B cell (primary cell): Measurements from ENCODE around the gene SLC39A11. TPM values are rescaled to one million over a fixed set of nuclear protein-coding genes. Genes with fewer than 3 reads are reported as not detected.

Source experiments
- ATAC-seq: fragments of 200-7000 bp; cut with Tn5 transposase; one replicate; pipeline ENCODE4 v1.10.0; 2021; ENCODE audit warnings: low read depth, mild to moderate bottlenecking, moderate number of reproducible peaks, moderate library complexity
- CTCF ChIA-PET: fragments of 350-600 bp; sonication (Branson Sonifier 250); formaldehyde crosslinking; loops from one replicate; lab custom pipeline; 2021; ENCODE audit warnings: antibody characterized with exemption, inconsistent platforms; lab: Charles Lee
- POLR2A ChIA-PET: fragments of 350-600 bp; sonication (Branson Sonifier 250); formaldehyde crosslinking; loops from one replicate; lab custom pipeline; 2021; ENCODE audit warnings: antibody characterized with exemption; lab: Charles Lee
- DNase-seq: peaks from one replicate; pipeline ENCODE4 v3.0.0; 2013
- H2AFZ ChIP-seq: 2 replicates; pipeline ENCODE4 v1.6.1; 2012; ENCODE audit warnings: mild to moderate bottlenecking, low read depth, low read length; ENCODE audit not compliant: insufficient read depth, poor library complexity, severe bottlenecking
- H3K27ac ChIP-seq, 2 donors: 1 replicate in 1 of 2; 2 replicates in 1 of 2; pipeline ENCODE4 v1.5.1; 2012 to 2013; ENCODE audit warnings: low read length in 2 of 2, mild to moderate bottlenecking in 2 of 2, moderate library complexity in 1 of 2
- H3K27me3 ChIP-seq, 4 experiments: fragments of 200-600 bp in 1 of 4; sonication (generic) in 1 of 4; replicated peaks in 1 of 4; 1 replicate in 2 of 4; 2 replicates in 2 of 4; pipeline versions ENCODE4 v1.6.1 to v1.7.0; 2013 to 2016; ENCODE audit warnings: low read length in 3 of 4, mild to moderate bottlenecking in 2 of 4, mixed read lengths in 1 of 4, moderate library complexity in 1 of 4; ENCODE audit not compliant: insufficient read depth in 4 of 4, control insufficient read depth in 3 of 4; ENCODE audit errors: control extremely low read depth in 1 of 4
- H3K36me3 ChIP-seq, 2 experiments: replicated peaks in 1 of 2; 1 replicate in 1 of 2; 2 replicates in 1 of 2; pipeline versions ENCODE4 v1.6.1 to v1.7.1; 2013; ENCODE audit warnings: low read length in 1 of 2; ENCODE audit not compliant: insufficient read depth in 2 of 2, control insufficient read depth in 1 of 2; ENCODE audit errors: control extremely low read depth in 1 of 2, extremely low read depth in 1 of 2
- H3K4me1 ChIP-seq, 2 donors: fragments of 200-600 bp in 1 of 2; sonication (generic) in 1 of 2; 1 replicate in 1 of 2; 2 replicates in 1 of 2; pipeline versions ENCODE4 v1.5.1 to v1.6.1; 2013 to 2017; ENCODE audit warnings: low read length in 2 of 2; ENCODE audit not compliant: control insufficient read depth in 2 of 2, insufficient read depth in 2 of 2
- H3K4me2 ChIP-seq: replicated peaks from 2 replicates; pipeline ENCODE3; 2012; ENCODE audit warnings: mild to moderate bottlenecking, low read depth, low read length; ENCODE audit not compliant: poor library complexity, severe bottlenecking
- H3K4me3 ChIP-seq, 5 experiments: fragments of 200-600 bp in 1 of 5; sonication (generic) in 1 of 5; 1 replicate in 3 of 5; 2 replicates in 2 of 5; pipeline versions ENCODE4 v1.5.1 to v1.7.0; 2011 to 2016; ENCODE audit warnings: low read length in 4 of 5, mild to moderate bottlenecking in 4 of 5, low read depth in 2 of 5, control low read depth in 1 of 5, moderate library complexity in 1 of 5; ENCODE audit not compliant: insufficient read depth in 1 of 5; ENCODE audit errors: control extremely low read depth in 1 of 5, extremely low read depth in 1 of 5
- H3K79me2 ChIP-seq: fragments of 200-600 bp; sonication (generic); one replicate; pipeline ENCODE4 v1.6.0; 2016; ENCODE audit warnings: low read length; ENCODE audit not compliant: control insufficient read depth, insufficient read depth
- H3K9ac ChIP-seq: fragments of 200-600 bp; sonication (generic); 2 replicates; pipeline ENCODE4 v1.6.1; 2017; ENCODE audit warnings: mild to moderate bottlenecking, low read length, moderate library complexity
- H3K9me3 ChIP-seq, 3 donors: one replicate each; pipeline versions ENCODE4 v1.6.1 to v1.7.1; 2013; ENCODE audit warnings: low read length in 2 of 3; ENCODE audit not compliant: control insufficient read depth in 2 of 3, insufficient read depth in 1 of 3; ENCODE audit errors: control extremely low read depth in 1 of 3
- H4K20me1 ChIP-seq: 2 replicates; pipeline ENCODE4 v1.6.0; 2012; ENCODE audit warnings: mild to moderate bottlenecking, low read length; ENCODE audit not compliant: insufficient read depth, control insufficient read depth, poor library complexity, severe bottlenecking
- H3K27ac Mint-ChIP-seq: one replicate; pipeline ENCODE4 v1.8.0; 2021; ENCODE audit warnings: mixed read lengths
- H3K27me3 Mint-ChIP-seq: one replicate; pipeline ENCODE4 v1.8.0; 2021; ENCODE audit warnings: mixed read lengths
- H3K4me1 Mint-ChIP-seq: one replicate; pipeline ENCODE4 v1.8.0; 2021; ENCODE audit warnings: mixed read lengths
- H3K4me3 Mint-ChIP-seq: one replicate; pipeline ENCODE4 v1.8.0; 2021; ENCODE audit warnings: mixed read lengths
- H3K9me3 Mint-ChIP-seq: one replicate; pipeline ENCODE4 v1.8.0; 2022; ENCODE audit warnings: mixed read lengths; ENCODE audit not compliant: insufficient read depth
- EZH2 ChIP-seq: IDR thresholded peaks from 2 replicates; pipeline ENCODE4 v1.6.1; 2012; ENCODE audit warnings: borderline replicate concordance, low read depth, mild to moderate bottlenecking, moderate library complexity, low read length; ENCODE audit not compliant: insufficient read depth, poor library complexity, severe bottlenecking
- WGBS: methylation state at CpG from one replicate; pipeline ENCODE4 v1.1.5; 2013; ENCODE audit warnings: missing lambda C conversion rate; ENCODE audit not compliant: insufficient coverage; 5-methylcytosine and 5-hydroxymethylcytosine counted together
- intact Hi-C: fragments of 100-400 bp; cut with micrococcal nuclease; formaldehyde crosslinking; loops from one replicate; pipeline ENCODE4 v1.10.0; 2022
- polyA plus RNA-seq: library from polyadenylated mRNA; depleted of rRNA; stranded (reverse); fragments of >200 nt; gene quantifications from 2 replicates; pipeline ENCODE4 v1.2.3, GENCODE V29; 2012
- total RNA-seq, 2 donors: library from RNA; stranded (reverse); fragments of 120-200 nt in 1 of 2; gene quantifications; 1 replicate in 1 of 2; 2 replicates in 1 of 2; pipeline versions ENCODE4 v1.2.3 to v1.2.4, GENCODE V29; 2013 to 2022
- TF ChIP-seq, protein P1 (sequence below): fragments of 200-600 bp; IDR thresholded peaks from one replicate; pipeline ENCODE4 v1.8.0; 2022; ENCODE audit warnings: antibody characterized with exemption, mild to moderate bottlenecking

The SLC39A11 gene
- total and polyA plus RNA-seq, 2 donors (not counting 1 experiment from before 2014, with no cell fraction given), result 6.9 to 39.6 TPM

DNA sequence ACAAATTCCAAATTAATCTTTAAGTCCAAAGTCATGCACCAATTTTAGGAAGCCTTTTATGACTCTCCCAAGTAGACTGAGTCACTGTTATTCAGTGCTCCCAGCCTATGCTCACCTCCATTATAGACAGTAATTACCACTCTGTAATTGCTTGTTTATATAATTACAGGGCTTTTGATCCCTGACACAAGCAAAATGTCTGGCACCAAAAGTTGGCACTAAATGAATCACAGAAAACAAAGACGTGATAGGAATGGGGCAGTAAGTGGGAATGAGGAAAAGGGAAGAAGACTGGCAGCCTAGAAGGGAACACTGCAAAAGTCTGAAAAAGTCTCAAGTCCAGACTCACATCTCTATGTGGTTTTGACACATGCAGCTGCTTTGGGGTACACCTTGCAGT is 94.1 kb downstream of the SLC39A11 start:
- no peaks in the 10 kb centered on the region for H3K27me3 ChIP-seq
- H3K79me2 ChIP-seq, result no peaks in the 10 kb centered on the region
- H3K4me1 ChIP-seq, result no peaks in the 10 kb centered on the region
- no peaks in the 10 kb centered on the region for H4K20me1 ChIP-seq
- H3K4me1 Mint-ChIP-seq, result no peaks in the 10 kb centered on the region
- intact Hi-C loops, result no loop called here
- no peaks in the 10 kb centered on the region for H3K9me3 Mint-ChIP-seq
- H3K4me2 ChIP-seq, result no peak overlapping the region
- no peak overlapping the region for H2AFZ ChIP-seq
- DNase-seq (no peak), ATAC-seq (no peak)
- whole genome bisulfite sequencing, result 80% methylated on average over 1 of the region's 1 CpG
- TF ChIP-seq EZH2, result no peak
- TF ChIP-seq, protein P1, sequence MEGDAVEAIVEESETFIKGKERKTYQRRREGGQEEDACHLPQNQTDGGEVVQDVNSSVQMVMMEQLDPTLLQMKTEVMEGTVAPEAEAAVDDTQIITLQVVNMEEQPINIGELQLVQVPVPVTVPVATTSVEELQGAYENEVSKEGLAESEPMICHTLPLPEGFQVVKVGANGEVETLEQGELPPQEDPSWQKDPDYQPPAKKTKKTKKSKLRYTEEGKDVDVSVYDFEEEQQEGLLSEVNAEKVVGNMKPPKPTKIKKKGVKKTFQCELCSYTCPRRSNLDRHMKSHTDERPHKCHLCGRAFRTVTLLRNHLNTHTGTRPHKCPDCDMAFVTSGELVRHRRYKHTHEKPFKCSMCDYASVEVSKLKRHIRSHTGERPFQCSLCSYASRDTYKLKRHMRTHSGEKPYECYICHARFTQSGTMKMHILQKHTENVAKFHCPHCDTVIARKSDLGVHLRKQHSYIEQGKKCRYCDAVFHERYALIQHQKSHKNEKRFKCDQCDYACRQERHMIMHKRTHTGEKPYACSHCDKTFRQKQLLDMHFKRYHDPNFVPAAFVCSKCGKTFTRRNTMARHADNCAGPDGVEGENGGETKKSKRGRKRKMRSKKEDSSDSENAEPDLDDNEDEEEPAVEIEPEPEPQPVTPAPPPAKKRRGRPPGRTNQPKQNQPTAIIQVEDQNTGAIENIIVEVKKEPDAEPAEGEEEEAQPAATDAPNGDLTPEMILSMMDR, result no peak
- CTCF ChIA-PET, result no interaction called here
- peaks cover 0 to 7% (median 0%) of the 10 kb centered on the region in 3 donors for H3K9me3 ChIP-seq
- POLR2A ChIA-PET, result no interaction called here
- H3K4me3 Mint-ChIP-seq, result no peak overlapping the region
- H3K27me3 Mint-ChIP-seq, result no peaks in the 10 kb centered on the region
- H3K27ac ChIP-seq, result no peak overlapping the region
- H3K36me3 ChIP-seq, result no peaks in the 10 kb centered on the region
- H3K27ac Mint-ChIP-seq, result no peak overlapping the region
- no peak overlapping the region for H3K9ac ChIP-seq
- H3K4me3 ChIP-seq, result no peak overlapping the region

DNA sequence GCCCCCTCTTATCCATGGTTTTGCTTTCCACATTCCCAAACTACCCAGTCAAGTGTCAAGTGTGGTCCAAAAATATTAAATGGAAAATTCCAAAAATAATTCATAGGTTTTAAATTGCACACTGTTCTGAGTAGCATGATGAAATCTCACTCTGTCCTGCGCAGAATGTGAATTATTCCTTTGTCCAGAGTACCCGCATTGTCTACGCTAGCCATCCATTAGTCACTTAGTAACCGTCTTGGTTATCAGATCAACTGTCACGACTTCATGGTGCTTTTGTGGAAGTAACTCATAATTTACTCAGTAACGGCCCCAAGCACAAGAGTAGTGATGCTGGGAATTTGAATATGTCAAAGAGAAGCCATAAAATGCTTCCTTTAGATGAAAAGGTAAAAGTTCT is 94.9 kb downstream of the SLC39A11 start:
- CTCF ChIA-PET, result interaction anchor here (1.2 kb wide), 1 partner anchor 11 kb away, joined by 7 read pairs; no protein-coding TSS in a partner anchor
- H3K9me3 Mint-ChIP-seq, result no peaks in the 10 kb centered on the region
- TF ChIP-seq, protein P1, result no peak
- TF ChIP-seq EZH2, result no peak

More for the DNA sequence above, 94.9 kb downstream of the SLC39A11 start:
- H3K4me2 ChIP-seq, result no peak overlapping the region
- H3K9me3 ChIP-seq, result peaks cover 0 to 7% (median 0%) of the 10 kb centered on the region in 3 donors
- H3K79me2 ChIP-seq, result no peaks in the 10 kb centered on the region
- POLR2A ChIA-PET, result no interaction called here
- H3K27ac Mint-ChIP-seq, result no peak overlapping the region
- H3K4me3 ChIP-seq, result no peak overlapping the region
- intact Hi-C loops, result no loop called here
- H3K27ac ChIP-seq, result no peak overlapping the region
- no peak overlapping the region for H3K4me3 Mint-ChIP-seq
- no peaks in the 10 kb centered on the region for H4K20me1 ChIP-seq
- H3K4me1 Mint-ChIP-seq, result no peaks in the 10 kb centered on the region
- H3K36me3 ChIP-seq, result no peaks in the 10 kb centered on the region
- 100% methylated on average over 6 of the region's 6 CpGs for WGBS
- no peak overlapping the region for H2AFZ ChIP-seq
- no peaks in the 10 kb centered on the region for H3K27me3 ChIP-seq
- DNase-seq (no peak), ATAC-seq (no peak)
- no peak overlapping the region for H3K9ac ChIP-seq
- no peaks in the 10 kb centered on the region for H3K27me3 Mint-ChIP-seq
- H3K4me1 ChIP-seq, result no peaks in the 10 kb centered on the region
